ENCODE measurements around the gene TOLLIP. TPM values are rescaled to one million over a fixed set of nuclear protein-coding genes. Genes with fewer than 3 reads are reported as not detected.

TOLLIP gene
- total and polyA plus RNA-seq, 2 of the 8 experiments (the other 6 are each of a cell fraction or from before 2014, with no cell fraction given) = 23.7 to 34.7 TPM

DNA sequence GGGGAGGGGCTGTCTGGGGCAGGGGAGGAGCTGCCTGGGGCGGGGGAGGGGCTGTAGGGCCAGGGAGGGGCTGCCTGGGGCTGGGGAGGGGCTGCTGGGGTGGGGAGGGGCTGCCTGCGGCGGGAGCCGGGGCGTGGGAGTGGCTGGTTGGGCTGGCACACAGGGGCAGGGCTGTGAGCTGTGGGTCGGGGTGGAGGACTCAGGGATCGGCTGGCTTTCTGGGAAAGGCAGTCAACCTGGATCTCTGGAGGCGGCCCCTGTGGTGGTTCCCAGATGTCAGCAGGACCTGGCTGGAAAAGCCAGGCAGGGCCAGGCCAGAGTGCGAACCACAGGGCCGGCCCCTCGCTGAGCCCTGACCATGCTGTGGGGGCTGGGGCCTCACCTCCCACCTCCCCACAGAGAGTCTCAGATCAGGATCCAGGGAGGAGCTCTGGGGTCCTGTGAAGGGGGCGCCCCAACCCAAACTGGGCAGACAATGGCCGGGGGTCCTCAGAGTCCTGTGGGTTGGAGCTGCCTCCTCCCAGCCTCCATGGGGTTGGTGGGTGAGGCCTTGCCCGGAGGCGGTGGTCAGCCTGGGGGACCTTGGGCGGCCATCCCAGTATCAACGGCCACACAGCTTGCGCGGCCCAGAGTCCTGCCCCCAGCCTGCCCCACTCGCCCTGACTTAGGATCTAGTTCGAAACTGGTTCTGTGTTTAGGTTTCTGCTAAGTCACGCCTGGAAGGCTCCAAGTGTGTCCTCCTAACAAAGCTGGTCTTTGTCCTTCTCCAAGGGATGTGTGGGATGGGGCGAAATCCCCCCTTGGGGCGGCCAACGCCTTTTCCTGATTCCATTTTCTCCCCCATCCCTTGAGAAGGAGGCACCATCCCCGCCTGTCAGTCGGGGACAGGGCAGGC is 84.7 kb downstream of the TOLLIP start (continued):
- TF ChIP-seq, protein P1, sequence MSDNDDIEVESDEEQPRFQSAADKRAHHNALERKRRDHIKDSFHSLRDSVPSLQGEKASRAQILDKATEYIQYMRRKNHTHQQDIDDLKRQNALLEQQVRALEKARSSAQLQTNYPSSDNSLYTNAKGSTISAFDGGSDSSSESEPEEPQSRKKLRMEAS (IDR thresholded peaks at IDR 0.05) = no peak
- no peak for TF ChIP-seq CBX8 (IDR thresholded peaks at IDR 0.05; ENCODE audit: borderline replicate concordance, low read depth, low read length)
- no peak for TF ChIP-seq EGR1 (IDR thresholded peaks at IDR 0.05; ENCODE audit: borderline replicate concordance, low read depth, low read length)
- TF ChIP-seq, protein P2, sequence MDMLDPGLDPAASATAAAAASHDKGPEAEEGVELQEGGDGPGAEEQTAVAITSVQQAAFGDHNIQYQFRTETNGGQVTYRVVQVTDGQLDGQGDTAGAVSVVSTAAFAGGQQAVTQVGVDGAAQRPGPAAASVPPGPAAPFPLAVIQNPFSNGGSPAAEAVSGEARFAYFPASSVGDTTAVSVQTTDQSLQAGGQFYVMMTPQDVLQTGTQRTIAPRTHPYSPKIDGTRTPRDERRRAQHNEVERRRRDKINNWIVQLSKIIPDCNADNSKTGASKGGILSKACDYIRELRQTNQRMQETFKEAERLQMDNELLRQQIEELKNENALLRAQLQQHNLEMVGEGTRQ (IDR thresholded peaks at IDR 0.05; ENCODE audit: low read length) = no peak
- TF ChIP-seq RAD21 (IDR thresholded peaks at IDR 0.05 in 1 of 2, conservative IDR thresholded peaks at IDR 0.05 in 1 of 2; ENCODE audit: low read depth in 2 of 2, low read length in 2 of 2) = no peak
- no peak for TF ChIP-seq SP2 (IDR thresholded peaks at IDR 0.05; ENCODE audit: low read length)
- TF ChIP-seq KDM5A (IDR thresholded peaks at IDR 0.05; ENCODE audit: low read length) = no peak
- TF ChIP-seq HDAC2 (IDR thresholded peaks at IDR 0.05; ENCODE audit: borderline replicate concordance in 1 of 2, low read depth in 2 of 2, low read length in 2 of 2) = no peak
- TF ChIP-seq RBBP5 (IDR thresholded peaks at IDR 0.05; ENCODE audit: borderline replicate concordance, low read depth, low read length) = no peak

Small RNAs within 50 kb of the gene (microRNA-seq; reads per million reads assigned to microRNA genes)
- gene MIR6744 (ENCODE audit: borderline microRNAs expressed in 2 of 2, borderline number of aligned reads in 2 of 2, borderline replicate concordance in 1 of 2) = 0 reads per million in 2 experiments

Small RNAs within 50 kb of the gene (small RNA-seq; reads per million reads assigned to genes)
- not detected for gene MIR6744 (ENCODE audit: insufficient read depth)

Other genes with a start within 250 kb of the TOLLIP start
- gene MUC2, start 234.8 kb downstream of the TOLLIP start, total RNA-seq (2021; fragmentation: NEBNext Ultra II Directional; extraction: Animal tissue kit (Norgen Biotek cat#: 25700)) = not detected in 2 replicates
- gene MUC2, start 234.8 kb downstream of the TOLLIP start, polyA plus RNA-seq (2011; rRNA removed) = not detected in 2 replicates
- not detected in 2 replicates for gene MUC5AC, start 151.7 kb downstream of the TOLLIP start, total RNA-seq (2021; fragmentation: NEBNext Ultra II Directional; extraction: Animal tissue kit (Norgen Biotek cat#: 25700))
- gene MUC5AC, start 151.7 kb downstream of the TOLLIP start, polyA plus RNA-seq (2011; rRNA removed) = not detected in 2 replicates
- 0.02 and 0.31 TPM in 2 replicates for gene MUC5B, start 86.6 kb downstream of the TOLLIP start, total RNA-seq (2021; fragmentation: NEBNext Ultra II Directional; extraction: Animal tissue kit (Norgen Biotek cat#: 25700))
- gene MUC5B, start 86.6 kb downstream of the TOLLIP start, polyA plus RNA-seq (2011; rRNA removed) = 0.03 and 0.44 TPM in 2 replicates
- gene BRSK2, start 80.3 kb upstream of the TOLLIP start, total RNA-seq (2021; fragmentation: NEBNext Ultra II Directional; extraction: Animal tissue kit (Norgen Biotek cat#: 25700)) = 26.2 and 27.1 TPM in 2 replicates
- 17.3 and 23.9 TPM in 2 replicates for gene BRSK2, start 80.3 kb upstream of the TOLLIP start, polyA plus RNA-seq (2011; rRNA removed)
- gene MOB2, start 177.1 kb upstream of the TOLLIP start, total RNA-seq (2021; fragmentation: NEBNext Ultra II Directional; extraction: Animal tissue kit (Norgen Biotek cat#: 25700)) = 18.3 and 18.6 TPM in 2 replicates
- 28.2 and 28.5 TPM in 2 replicates for gene MOB2, start 177.1 kb upstream of the TOLLIP start, polyA plus RNA-seq (2011; rRNA removed)